ENCODE results near the gene DMTF1.
"Not testable (repeated sequence)": the region's sequence is repeated elsewhere in the genome, so short reads cannot be mapped to it uniquely, and the experiment has no call there.

Gene DMTF1, protein sequence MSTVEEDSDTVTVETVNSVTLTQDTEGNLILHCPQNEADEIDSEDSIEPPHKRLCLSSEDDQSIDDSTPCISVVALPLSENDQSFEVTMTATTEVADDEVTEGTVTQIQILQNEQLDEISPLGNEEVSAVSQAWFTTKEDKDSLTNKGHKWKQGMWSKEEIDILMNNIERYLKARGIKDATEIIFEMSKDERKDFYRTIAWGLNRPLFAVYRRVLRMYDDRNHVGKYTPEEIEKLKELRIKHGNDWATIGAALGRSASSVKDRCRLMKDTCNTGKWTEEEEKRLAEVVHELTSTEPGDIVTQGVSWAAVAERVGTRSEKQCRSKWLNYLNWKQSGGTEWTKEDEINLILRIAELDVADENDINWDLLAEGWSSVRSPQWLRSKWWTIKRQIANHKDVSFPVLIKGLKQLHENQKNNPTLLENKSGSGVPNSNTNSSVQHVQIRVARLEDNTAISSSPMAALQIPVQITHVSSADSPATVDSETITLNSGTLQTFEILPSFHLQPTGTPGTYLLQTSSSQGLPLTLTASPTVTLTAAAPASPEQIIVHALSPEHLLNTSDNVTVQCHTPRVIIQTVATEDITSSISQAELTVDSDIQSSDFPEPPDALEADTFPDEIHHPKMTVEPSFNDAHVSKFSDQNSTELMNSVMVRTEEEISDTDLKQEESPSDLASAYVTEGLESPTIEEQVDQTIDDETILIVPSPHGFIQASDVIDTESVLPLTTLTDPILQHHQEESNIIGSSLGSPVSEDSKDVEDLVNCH
- 27.4 to 145 (median 62.6) reads per million in 17 experiments for total RNA-seq

DNA sequence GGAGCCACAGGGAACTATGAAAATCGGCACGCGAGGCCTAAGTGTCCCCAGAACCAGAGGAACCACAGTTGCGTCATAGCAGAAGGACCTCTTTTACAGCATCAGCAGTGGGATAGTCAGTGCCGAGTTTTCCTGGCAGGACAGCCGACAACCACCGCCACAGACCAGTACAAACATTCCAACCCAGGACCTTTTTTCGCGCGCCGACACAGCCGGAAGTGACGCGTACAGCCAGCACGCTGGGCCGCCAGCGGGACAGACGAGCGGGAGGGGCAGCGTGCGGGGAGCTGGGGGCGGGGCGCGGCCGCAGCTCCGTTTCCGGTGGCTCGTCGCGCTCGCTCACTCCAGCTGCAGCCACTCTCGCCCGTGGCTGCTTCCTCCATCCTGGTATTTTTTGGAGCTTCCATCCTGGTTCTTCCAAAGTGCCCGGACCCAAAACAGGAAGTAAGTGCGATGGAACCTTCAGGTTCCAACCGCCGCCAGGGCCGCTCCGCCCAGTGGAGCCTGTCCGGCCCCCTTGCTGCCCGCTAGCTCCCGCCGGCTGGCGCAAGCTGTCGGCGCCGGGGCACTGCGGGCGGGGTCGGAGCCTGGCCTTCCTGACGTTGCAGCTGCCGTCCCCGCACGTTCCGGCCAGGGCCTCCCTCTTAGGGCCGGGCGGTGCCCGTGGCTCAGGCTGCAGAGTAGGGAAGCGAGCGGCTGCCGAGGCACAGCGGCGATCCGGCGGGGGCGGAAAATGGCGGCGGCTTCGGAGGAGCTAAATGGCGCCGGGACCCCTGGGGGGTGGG lies at the start of gene DMTF1:
TSS of gene DMTF1 (plus strand) at position 342 of the 785 bp plus-strand sequence. CDS start 12,489 bp downstream, outside the sequence.
- DNase-seq, result peak; percentile 95 to 97 (median 97)

DNA sequence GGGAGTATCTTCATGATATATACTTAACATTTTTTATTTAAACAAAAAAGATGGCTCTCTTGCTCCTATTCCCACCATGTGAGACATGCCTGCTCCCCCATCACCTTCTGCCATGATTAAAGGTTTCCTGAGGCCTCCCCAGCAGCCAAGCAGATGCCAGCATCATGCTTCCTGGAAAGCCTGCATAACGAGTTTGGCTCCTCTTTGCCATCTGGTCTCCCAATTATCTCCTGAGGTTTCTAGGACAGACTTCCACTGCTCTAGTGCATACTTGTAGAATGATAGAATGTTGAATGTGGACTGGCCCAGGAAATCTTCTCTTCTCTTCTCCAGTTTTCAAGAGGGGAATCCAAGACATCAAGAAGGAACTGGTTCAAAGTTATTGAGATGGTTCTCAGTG lies 46.9 kb upstream of the DMTF1 start:
- DNase-seq, result no peak

DNA sequence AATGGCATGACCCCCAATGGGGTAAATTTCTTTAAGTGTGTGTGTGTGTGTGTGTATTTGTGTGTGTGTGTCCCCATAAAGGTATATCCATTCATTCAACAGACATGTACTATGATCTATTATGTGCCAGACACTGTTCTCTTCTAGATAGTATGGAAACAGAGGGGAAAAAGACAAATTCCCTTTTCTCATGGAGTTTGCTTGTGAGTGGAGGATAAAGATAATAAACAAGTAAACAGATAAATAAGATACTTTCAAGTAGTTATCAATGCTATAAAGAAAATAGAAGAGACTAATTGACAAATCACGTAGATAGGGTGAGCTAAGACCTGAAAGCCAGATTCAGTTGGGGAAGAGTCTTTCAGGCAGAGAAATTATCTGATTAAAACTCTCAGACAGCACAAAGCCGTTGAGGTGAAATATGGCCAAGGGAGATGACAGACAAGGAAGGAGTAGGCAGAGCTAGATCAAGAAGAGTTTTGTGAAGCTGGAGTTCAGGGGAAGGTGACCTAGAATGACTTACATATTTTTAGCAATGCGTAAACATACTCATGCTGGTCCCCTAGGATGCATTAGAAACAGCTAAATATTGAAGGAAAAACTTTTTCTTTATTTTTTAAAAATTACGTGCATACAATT lies 45.2 kb upstream of the DMTF1 start:
- no peak for DNase-seq

DNA sequence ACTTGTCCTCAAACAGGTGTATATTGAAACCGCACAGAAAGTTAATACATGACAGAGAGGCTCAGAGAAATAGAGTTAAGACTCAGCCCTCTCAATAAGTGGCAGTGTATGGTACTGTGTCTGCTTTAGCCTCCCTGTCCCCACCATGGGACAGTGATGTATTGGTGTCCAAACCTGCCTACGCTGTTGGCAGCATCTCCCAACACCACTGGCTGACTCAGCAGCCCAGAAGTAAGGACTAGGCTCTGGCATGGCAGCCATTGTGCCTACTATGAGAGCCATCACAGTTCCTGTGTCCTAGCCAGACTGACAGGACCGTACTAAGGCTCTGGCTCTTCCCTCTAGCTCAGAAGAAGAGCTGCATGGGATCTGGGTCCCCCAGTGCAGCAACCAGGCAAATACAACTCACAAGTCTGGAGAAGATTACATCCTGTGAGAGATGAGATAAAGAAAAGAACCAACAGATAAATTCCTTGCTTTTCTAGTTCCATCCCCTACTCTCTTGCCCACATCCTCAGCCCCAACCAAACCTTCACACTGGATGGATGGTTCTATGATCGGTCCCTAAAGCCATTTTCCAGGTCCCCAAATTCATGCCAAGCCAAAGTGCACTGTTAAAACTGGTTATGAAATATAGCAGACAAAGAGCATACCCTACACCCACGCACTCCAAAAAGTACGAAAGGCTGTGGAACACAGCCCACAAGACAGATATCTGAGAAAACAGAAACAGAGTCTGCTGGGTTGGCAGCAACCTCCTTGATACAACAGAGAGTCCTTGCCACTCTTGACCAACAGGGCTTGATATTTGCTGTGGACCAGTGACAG lies 44.1 kb upstream of the DMTF1 start:
- DNase-seq, result no peak

DNA sequence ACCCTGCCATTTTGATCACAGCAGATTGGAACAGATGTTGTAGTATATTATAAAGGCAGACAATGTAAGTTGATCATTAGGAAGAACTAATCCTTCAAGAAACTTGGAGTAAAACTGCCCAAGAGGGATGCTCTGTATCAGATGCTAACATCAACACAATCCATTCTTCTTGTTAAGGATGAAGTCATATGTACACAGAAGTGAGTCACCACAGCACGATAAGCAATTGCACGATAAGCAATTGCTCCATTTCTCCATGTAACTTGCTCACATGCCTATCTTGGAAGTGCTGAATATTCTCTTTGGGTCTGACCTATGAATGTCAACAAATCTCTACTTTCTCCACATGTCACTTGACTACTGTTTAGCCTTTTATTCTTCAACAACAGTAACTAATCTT lies 41.5 kb upstream of the DMTF1 start:
- peak in 2 of 4 experiments; percentile 6 to 35 for DNase-seq

- DNase-seq, result no peak
These were observed 40.4 kb upstream of the DMTF1 start for GRCh38 chr7:87111877-87112276.

- DNase-seq, result no peak
These were observed 39.2 kb upstream of the DMTF1 start for GRCh38 chr7:87113077-87113476.

GRCh38 chr7:87113904-87114303 lies 38.3 kb upstream of the DMTF1 start:
- not testable (repeated sequence) for DNase-seq

DNA sequence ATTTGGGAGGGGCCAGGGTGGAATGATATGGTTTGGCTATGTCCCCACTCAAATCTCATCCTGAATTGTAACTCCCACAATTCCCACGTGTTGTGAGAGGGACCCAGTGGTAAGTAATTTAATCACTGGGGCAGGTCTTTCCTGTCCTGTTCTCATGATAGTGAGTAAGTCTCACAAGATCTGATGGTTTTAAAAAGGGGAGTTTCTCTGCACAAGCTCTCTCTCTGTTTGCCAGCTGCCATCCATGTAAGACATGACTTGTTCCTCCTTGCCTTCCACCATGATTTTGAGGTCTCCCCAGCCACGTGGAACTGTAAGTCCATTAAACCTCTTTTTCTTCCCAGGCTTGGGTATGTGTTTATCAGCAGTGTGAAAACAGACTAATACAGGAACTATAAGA lies 36.5 kb upstream of the DMTF1 start:
- not testable (repeated sequence) for DNase-seq

DNA sequence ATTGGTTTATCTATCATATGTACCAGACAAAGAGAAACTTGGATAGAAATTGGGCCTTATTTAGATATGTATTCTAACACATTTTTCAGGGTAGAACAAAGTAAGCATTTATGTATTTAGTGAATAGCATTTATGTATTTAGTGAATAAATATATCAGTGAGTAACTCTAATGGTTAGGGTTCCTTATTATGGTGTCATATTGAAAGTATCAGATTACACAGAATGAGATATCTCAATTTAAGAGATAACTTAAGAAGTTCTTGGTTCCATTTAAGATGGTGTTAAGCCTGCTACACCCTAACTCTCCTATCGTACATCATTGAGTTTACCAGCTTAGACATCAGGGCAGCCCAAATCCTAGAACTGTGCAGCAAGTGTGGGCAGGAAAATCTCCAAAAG lies 35.9 kb upstream of the DMTF1 start:
- no peak for DNase-seq

- DNase-seq, result no peak
These were observed 32.7 kb upstream of the DMTF1 start for GRCh38 chr7:87119581-87119980.

DNA sequence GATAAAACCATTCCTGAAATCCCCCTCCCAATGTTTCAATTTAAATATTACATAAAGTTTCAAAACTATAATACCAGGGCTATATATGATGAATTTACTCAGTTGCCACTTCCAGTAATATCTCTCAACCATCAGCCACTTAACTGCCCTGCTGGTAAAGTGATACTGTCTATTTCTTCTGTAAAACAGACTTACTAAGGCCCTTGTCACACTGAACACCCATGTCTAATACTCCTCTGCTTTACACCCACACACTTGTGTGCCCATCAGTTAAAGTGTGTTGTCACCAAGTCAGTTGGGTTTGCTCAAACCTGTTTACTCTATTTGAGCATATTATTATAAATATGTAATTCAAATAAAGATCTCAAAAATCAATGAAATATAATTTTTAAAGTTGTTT lies 29.1 kb upstream of the DMTF1 start:
- no peak for DNase-seq

DNA sequence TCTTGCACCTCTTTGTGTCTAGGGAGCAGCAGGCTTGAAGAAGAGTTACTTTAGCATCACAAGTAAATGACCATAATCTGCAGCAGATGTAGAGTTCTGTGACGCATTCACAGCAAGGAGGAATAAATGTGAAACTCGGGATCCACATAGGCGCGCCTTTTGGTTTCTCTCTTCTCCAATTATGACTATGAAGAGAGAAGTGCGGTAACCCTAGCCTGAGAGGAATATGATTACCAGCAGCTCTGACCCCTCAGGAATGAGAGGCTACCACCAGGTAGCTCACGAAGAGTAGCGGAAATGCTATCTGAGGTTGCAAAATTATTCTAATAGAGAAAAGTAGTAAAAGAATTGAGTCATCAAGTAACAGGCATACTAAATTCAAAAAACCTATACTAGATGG lies 25.2 kb upstream of the DMTF1 start:
- no peak for DNase-seq

- DNase-seq, result no peak
These were observed 23.4 kb upstream of the DMTF1 start for GRCh38 chr7:87128861-87129267.

DNA sequence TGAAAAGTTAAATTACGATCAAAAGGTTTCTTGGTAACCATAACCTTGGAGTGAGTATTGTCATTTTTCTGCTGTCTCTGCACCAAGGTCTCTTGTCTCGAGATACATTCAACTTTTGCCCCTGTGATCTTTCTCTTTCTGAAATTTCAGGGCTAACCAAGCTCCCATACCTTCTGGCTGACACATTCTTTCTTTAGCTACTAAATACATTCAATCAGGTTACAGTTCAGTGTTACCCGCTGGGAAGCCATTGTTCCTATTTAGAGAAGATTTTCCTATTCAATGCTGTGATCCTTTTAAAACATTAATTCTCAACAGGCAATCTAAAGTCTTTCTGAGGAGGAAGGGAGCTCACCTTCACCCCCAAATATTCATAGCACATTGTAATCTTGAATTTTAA lies 22.9 kb upstream of the DMTF1 start:
- no peak for DNase-seq

DNA sequence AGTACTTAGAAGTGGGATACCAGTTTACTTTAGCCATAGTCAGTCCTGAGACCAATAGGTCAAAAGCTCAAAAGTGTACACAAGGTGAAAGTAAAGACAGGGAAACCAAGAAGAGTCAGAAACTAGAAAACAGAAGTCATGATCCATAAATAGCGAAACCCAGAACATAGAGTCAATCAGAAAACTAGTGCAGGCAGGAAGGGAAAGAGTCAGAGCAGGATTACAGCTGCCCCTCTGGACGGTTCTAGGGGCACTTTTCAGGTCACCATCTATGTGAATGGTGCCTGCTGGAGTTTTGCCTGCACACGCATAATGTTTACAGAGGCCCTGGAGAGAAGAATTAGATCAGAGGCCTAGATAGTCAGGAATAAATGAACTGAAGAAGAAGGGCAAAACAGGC lies 22.4 kb upstream of the DMTF1 start:
- DNase-seq, result no peak

- DNase-seq, result no peak
These were observed 20.5 kb upstream of the DMTF1 start for GRCh38 chr7:87131771-87132170.

DNA sequence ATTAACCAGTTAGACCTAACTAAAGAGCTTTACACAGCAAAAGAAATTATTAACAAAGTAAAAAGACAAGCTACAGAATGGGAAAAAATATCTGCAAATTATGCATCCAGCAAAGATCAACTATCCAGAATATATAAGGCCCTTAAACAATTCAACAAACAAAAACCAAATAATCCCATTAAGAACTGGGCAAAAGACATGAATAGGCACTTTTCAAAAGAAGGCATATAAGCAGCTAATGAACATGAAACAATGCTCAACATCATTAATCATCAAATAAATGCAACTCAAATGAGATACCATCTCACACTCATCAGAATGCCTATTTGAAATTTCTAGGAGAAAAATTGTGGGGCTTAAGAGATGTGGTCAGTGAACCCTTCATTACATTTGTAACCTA lies 15.0 kb upstream of the DMTF1 start:
- no peak for DNase-seq

- DNase-seq, result no peak
These were observed 12.7 kb upstream of the DMTF1 start for GRCh38 chr7:87139514-87139913.

DNA sequence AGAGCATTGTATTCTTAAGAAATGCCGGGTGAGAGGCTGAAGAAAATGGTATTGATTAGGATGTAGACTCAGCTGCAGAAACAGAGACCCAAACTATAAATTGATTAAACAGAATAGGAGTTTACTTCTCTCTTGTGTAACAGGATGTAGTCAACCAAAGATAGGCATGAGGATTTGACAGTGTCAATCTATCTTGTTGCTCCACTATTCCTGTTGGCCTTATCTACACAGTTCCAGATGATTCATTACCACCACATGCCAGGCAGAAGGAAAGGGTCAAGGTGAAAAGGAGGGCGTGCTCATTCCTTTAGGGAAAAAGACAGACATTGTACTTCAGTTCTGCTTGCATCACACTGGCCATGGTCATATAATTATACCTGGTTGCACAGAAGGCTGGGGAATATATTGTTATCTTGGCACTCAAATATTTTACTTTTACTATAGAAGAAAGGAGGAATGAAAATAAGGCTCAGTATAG lies 11.9 kb upstream of the DMTF1 start:
- DNase-seq, result no peak

DNA sequence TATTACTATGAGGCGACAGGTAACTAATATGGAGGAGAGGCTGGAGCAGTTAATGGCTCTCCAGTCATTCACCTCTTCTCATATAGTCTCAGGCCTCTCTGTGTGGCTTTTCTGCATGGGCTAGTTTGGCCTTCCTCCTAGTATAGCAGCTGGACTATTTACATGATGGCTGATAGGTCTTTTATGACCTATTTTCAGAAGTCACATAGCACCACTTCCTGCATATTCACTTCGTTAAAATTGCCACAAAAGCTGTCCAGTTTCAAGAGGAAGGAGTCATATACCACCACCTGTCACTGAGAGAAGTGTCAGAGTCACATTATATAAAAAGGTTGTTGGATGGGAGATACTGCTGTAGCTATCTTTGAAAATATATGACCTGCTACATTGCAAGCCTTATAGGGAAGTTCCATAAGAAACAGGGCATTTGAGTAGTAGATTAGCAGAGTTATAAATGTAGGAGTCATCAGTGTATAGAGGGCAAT lies 8.0 kb upstream of the DMTF1 start:
- no peak for DNase-seq

Data from suppressor macrophage (primary cell).